CMK (cell line): ENCODE data around the gene ACP4.
A peak's percentile ranks its signal among the peaks of the same experiment; 100 is the strongest.
"Not testable (repeated sequence)": the region's sequence is repeated elsewhere in the genome, so short reads cannot be mapped to it uniquely, and the experiment has no call there.

Experiments
- DNase-seq: peaks from one replicate; pipeline ENCODE4 v3.0.0-alpha.2; 2010; ENCODE audit warnings: low read depth

Gene ACP4

GRCh38 chr19:50797781-50798658 lies 7.8 kb downstream of the ACP4 start:
- no peak for DNase-seq

GRCh38 chr19:50798659-50799546 lies 8.7 kb downstream of the ACP4 start:
- DNase-seq: no peak

- DNase-seq: no peak
Observed at GRCh38 chr19:50799547-50799851, 9.3 kb downstream of the ACP4 start.

GRCh38 chr19:50801107-50801506 lies 10.9 kb downstream of the ACP4 start:
- no peak for DNase-seq

GRCh38 chr19:50803633-50804419 lies 13.6 kb downstream of the ACP4 start:
- no peak for DNase-seq

- DNase-seq: peak; percentile 99
Observed at GRCh38 chr19:50804420-50805272, 14.4 kb downstream of the ACP4 start.

- DNase-seq: no peak
Observed at GRCh38 chr19:50808856-50809255, 18.6 kb downstream of the ACP4 start.

- not testable (repeated sequence) for DNase-seq
Observed at GRCh38 chr19:50811622-50812238, 21.5 kb downstream of the ACP4 start.

- no peak for DNase-seq
Observed at GRCh38 chr19:50812474-50812873, 22.3 kb downstream of the ACP4 start.

GRCh38 chr19:50814883-50815282 lies 24.7 kb downstream of the ACP4 start:
- no peak for DNase-seq

GRCh38 chr19:50815439-50815838 lies 25.2 kb downstream of the ACP4 start:
- DNase-seq: no peak

GRCh38 chr19:50817941-50818858 lies 28.0 kb downstream of the ACP4 start:
- no peak for DNase-seq

GRCh38 chr19:50818859-50819472 lies 28.8 kb downstream of the ACP4 start:
- no peak for DNase-seq

- DNase-seq: no peak
Observed at GRCh38 chr19:50819636-50820035, 29.4 kb downstream of the ACP4 start.

- DNase-seq: no peak
Observed at GRCh38 chr19:50820086-50820485, 29.9 kb downstream of the ACP4 start.

- no peak for DNase-seq
Observed at GRCh38 chr19:50820549-50821247, 30.5 kb downstream of the ACP4 start.

GRCh38 chr19:50821248-50821612 lies 31.0 kb downstream of the ACP4 start:
- no peak for DNase-seq

GRCh38 chr19:50821622-50822021 lies 31.4 kb downstream of the ACP4 start:
- DNase-seq: no peak

GRCh38 chr19:50822661-50823208 lies 32.5 kb downstream of the ACP4 start:
- no peak for DNase-seq
